Cerebellar cortex (tissue), 1 donor: ENCODE measurements around the gene IGDCC3.
"Not testable (repeated sequence)": the region's sequence is repeated elsewhere in the genome, so short reads cannot be mapped to it uniquely, and the experiment has no call there.

ENCODE experiments used
- DNase-seq: peaks from one replicate; pipeline ENCODE4 v3.0.0-alpha.2; 2015; ENCODE audit warnings: low spot score

The IGDCC3 gene

GRCh38 chr15:65370885-65371284, 6.9 kb downstream of the IGDCC3 start:
- no peak for DNase-seq

- no peak for DNase-seq
These were observed 8.2 kb downstream of the IGDCC3 start for GRCh38 chr15:65369651-65370050.

- DNase-seq = no peak
These were observed 8.6 kb downstream of the IGDCC3 start for GRCh38 chr15:65369212-65369547.

DNA sequence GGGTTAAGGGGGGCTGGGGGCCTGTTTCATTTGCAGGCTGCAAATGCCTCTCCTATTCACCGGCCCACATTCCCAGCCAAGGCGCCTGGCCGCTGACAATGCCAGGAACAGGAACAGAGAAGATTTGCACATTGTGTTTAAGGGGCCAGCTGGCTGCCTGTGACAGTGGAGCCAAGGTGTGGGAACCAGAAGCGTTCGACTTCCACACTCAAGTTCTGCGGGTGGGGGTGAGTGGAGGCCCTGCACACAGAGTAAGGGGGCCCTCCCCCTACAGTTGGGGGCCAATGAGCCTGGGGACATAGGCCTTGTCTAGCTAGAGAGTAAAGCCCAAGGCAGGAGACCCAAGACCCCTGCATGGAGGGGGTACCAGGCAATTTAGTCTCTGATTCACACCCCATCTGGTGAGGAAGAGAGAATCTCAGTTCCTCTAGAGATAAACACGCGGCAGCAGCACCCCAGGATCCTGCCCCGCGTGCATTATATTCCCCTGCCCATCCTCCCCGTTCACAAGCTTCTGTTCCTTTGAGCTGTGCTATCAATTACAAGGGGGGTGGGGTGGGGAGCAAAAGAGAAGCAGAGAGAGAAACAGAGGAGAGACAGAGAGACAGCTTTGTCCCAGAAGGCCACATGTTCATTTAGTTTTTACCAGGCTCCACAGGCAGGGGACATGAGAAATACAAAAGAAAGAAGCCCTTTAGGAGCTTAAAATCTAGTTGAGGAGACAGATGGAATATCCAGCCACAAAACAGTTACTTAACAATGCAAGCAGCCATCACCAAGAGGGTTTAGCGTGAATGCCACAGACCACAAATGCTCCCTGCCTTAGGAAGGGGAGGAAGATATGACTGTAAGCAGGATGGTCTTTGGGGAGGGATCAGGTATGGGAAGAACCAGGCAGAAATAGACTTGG, 9.2 kb downstream of the IGDCC3 start:
- DNase-seq = peak; percentile 42

- DNase-seq = no peak
These were observed 11.5 kb downstream of the IGDCC3 start for GRCh38 chr15:65366122-65366892.

- no peak for DNase-seq
These were observed 12.6 kb downstream of the IGDCC3 start for GRCh38 chr15:65365229-65365628.

DNA sequence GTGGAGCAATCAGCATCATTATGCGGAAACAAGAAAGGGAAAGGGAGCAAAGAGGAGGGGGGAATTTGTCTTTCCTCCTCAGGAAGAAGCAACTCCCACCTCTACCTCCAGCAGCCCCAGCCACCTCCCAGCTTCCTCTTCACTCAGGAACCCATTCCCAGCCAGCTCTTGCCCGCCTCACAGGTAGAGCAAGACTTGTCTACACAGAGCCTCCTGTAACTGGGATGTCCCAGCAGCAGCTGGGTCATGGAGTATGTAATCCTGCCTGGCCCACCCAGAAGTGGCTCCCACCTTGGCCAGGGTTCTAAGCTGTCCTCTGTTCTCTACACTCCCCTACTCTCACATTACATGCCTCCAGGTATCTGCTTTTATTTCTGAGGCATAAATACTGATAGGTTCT, 14.0 kb downstream of the IGDCC3 start:
- DNase-seq = no peak

- DNase-seq = no peak
These were observed 14.5 kb downstream of the IGDCC3 start for GRCh38 chr15:65363306-65363705.

GRCh38 chr15:65362491-65362890, 15.3 kb downstream of the IGDCC3 start:
- DNase-seq = no peak

GRCh38 chr15:65361708-65362459, 15.9 kb downstream of the IGDCC3 start:
- no peak for DNase-seq

DNA sequence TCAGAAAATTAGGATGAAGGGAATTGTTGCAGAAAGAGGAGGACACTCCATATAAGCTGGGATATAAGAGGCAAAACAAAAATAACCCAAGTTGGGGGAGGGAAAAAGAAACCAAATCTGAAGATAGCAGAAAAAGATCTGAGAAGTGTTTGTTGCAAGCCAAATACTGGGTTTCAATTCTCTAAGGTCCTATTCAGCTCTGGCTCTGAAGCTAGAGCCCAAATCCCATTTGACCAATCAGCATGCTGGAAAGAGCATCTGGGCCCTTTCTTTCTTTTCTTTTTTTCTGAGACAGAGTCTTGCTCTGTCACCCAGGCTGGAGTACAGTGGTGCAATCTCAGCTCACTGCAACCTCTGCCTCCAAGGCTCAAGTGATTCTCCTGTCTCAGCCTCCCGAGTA, 17.3 kb downstream of the IGDCC3 start:
- DNase-seq = no peak

DNA sequence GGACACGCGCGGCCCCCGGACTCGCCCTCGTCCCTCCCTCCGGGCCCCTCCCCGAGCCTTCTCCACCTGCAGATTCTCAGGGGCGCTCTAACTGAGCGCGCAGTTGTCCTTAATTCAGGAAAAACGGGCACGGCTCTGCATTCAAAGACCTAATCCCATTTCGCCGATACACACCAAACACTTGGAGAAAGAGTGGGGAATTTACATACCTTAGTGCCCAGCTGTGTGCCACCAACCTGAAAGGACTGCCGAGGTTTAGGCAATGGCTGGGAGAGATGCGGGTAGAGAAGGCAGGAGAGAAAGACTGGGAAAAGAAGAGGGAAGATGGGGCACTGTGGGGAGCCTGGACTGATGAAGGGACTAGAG, 21.8 kb downstream of the IGDCC3 start:
- peak; percentile 59 for DNase-seq

DNA sequence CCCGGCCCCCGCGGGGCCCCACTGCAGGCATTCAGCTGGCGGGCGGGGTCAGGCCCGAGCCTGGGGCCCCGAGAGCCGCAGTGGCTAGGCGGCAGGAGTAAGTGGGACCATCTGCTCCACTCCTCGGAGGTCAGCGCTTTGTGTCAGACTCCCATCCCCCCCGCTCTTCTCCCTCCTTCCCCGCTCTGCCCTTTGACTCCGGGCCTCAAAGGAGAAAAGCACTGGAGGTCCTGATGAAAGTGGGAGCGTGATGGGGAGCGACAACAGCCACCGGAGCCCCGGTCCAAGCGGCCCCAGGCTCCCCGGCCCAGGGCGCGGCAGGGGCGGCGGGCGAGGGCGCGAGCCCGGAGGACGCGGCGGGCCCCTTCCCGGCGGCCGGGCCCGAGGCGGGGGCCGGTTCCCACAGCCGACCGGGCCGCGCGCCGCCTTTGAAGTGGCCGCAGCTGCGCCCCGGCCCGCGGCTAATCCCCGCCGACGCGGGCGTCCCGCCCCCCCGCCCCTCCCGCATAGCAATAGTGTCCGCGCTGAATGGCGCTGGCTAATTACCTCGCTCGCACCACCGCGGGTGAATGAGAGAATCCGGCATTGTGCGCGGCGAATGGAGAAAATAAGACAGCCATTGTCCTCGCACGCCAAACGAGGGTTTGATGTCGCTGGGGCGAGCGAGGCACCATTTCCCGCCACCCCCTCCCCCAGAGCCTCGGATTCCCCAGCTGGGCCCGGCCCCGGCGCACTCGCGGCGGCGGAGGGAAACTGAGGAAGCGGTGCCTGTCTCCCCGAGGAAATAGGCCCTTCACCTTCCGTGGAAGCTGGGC, 22.4 kb downstream of the IGDCC3 start:
- peak; percentile 34 for DNase-seq

DNA sequence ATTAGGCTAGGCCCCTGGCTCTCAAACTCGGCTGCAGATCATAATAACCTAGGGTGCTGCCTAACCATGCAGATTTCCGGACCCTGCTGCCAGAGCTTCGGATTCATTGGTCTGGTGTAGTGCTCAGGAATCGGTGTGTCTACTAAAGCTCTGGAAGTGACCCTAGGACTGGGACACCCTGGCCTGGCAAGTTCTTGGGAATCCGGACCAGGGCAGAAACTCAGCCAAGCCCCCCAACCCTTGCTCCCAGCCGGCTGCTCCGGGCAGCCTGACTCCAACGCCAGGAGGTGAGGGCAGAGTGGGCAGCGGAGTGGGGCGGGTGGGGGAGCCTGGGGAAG, 23.0 kb downstream of the IGDCC3 start:
- peak; percentile 35 for DNase-seq

- not testable (repeated sequence) for DNase-seq
These were observed 25.8 kb downstream of the IGDCC3 start for GRCh38 chr15:65351972-65352371.

- DNase-seq = no peak
These were observed 28.5 kb downstream of the IGDCC3 start for GRCh38 chr15:65349338-65349737.

DNA sequence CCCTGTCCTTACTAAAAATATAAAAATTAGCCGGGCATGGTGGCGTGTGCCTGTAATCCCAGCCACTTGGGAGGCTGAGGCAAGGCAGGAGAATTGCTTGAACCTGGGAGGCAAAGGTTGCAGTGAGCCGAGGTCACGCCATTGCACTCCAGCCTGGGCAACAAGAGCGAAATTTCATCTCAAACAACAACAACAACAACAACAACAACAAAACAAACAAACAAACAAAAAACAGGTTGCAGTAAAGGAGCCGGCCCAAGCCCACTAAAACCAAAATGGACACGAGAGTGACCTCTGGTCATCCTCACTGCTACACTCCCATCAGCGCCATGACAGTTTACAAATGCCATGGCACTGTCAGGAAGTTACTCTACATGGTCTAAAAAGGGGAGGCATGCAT, 30.0 kb downstream of the IGDCC3 start:
- not testable (repeated sequence) for DNase-seq

DNA sequence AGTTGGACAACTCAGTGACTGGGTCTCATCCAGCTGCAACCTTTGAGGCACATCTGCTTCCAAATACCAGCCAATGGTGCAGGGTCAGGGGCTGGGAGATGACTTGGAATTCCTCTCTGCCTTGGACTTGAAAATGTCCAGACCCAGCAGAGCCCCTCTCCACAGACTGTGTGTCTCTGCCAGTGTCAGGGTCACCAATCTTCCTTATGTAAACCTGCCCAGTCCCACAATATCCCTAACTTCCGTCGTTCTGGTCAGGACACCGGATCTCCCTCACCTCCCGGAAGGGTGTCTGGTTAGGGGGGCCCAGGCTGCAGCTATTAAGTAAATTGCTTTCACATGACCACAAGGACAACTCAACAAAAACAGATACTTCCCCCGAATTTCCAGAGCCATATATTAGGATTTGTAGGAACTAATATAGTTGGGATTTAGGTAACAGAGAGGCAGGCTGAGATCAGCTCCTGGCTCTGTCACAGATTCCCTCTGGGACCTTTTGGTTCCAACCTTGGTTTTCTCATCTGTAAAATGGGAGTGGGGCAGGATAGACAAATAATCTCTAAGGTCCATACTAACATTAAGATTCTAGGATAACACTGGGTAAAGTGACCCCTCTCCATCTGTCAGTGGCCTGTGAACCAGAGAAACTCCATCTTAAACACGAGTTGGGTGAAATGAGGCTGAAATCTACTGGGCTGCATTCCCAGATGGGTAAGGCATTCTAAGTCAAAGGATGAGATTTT, 30.8 kb downstream of the IGDCC3 start:
- DNase-seq = no peak

DNA sequence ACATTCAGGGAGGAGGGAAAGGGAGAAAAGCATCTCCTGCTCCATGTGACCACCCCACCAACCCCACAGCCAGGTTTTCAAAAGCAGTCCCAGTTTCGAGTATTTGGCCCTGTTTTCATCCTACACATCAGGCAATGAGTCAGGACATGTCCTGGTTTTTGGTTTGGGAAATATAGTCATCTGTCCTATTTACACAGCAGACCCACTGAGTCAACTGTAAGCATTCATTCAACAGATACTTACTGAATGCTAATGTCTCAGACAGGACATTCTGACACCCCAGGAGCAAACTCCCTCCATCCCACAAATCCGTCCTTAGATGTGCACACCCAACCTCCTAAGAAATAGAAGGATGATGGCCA, 32.9 kb downstream of the IGDCC3 start:
- DNase-seq = no peak

DNA sequence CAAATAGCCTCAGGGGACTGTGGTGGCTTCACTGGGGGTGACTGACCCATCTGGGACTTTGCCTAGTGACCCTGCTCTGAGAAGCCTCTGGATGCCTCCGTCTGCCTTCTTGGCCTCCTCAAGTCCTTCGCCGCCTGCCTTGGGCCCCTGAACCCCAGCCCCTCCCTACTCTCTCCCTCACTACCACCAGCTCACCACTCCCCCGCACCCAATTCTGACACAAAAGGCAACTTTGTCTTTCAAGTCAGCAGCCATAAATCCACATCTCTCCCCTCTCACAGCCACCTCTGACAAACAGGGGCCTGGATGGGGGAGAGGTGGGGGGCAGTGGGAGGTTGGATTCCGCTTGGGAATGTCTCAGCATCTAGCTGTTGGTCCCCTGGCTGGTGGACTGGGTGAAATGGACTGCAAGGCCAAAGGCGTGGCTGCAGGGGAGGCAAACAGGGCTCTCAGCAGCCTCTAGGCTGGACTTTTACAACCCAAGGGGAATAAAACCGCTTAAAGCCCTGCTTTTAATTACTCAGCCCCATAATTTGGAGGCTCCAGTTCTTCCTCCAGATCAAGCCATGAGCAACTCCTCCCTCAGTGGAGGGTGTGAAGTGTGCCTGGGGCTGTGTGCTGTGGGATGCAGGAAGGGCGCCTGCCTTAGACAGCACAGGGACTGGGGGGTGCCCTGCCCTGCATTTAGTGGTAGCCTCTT, 33.4 kb downstream of the IGDCC3 start:
- no peak for DNase-seq
